B cell (primary cell): Measurements from ENCODE around the gene C16orf54. TPM values are rescaled to one million over a fixed set of nuclear protein-coding genes. Genes with fewer than 3 reads are reported as not detected.
"Not testable (repeated sequence)": the region's sequence is repeated elsewhere in the genome, so short reads cannot be mapped to it uniquely, and the experiment has no call there.

Experiments
- ATAC-seq: fragments of 200-7000 bp; cut with Tn5 transposase; one replicate; pipeline ENCODE4 v1.10.0; 2021; ENCODE audit warnings: low read depth, mild to moderate bottlenecking, moderate number of reproducible peaks, moderate library complexity
- CTCF ChIA-PET: fragments of 350-600 bp; sonication (Branson Sonifier 250); formaldehyde crosslinking; loops from one replicate; lab custom pipeline; 2021; ENCODE audit warnings: antibody characterized with exemption, inconsistent platforms; lab: Charles Lee
- POLR2A ChIA-PET: fragments of 350-600 bp; sonication (Branson Sonifier 250); formaldehyde crosslinking; loops from one replicate; lab custom pipeline; 2021; ENCODE audit warnings: antibody characterized with exemption; lab: Charles Lee
- DNase-seq: peaks from one replicate; pipeline ENCODE4 v3.0.0; 2013
- H2AFZ ChIP-seq: 2 replicates; pipeline ENCODE4 v1.6.1; 2012; ENCODE audit warnings: mild to moderate bottlenecking, low read depth, low read length; ENCODE audit not compliant: insufficient read depth, poor library complexity, severe bottlenecking
- H3K27ac ChIP-seq, 2 donors: 1 replicate in 1 of 2; 2 replicates in 1 of 2; pipeline ENCODE4 v1.5.1; 2012 to 2013; ENCODE audit warnings: low read length in 2 of 2, mild to moderate bottlenecking in 2 of 2, moderate library complexity in 1 of 2
- H3K27me3 ChIP-seq, 4 experiments: fragments of 200-600 bp in 1 of 4; sonication (generic) in 1 of 4; replicated peaks in 1 of 4; 1 replicate in 2 of 4; 2 replicates in 2 of 4; pipeline versions ENCODE4 v1.6.1 to v1.7.0; 2013 to 2016; ENCODE audit warnings: low read length in 3 of 4, mild to moderate bottlenecking in 2 of 4, mixed read lengths in 1 of 4, moderate library complexity in 1 of 4; ENCODE audit not compliant: insufficient read depth in 4 of 4, control insufficient read depth in 3 of 4; ENCODE audit errors: control extremely low read depth in 1 of 4
- H3K36me3 ChIP-seq, 2 experiments: replicated peaks in 1 of 2; 1 replicate in 1 of 2; 2 replicates in 1 of 2; pipeline versions ENCODE4 v1.6.1 to v1.7.1; 2013; ENCODE audit warnings: low read length in 1 of 2; ENCODE audit not compliant: insufficient read depth in 2 of 2, control insufficient read depth in 1 of 2; ENCODE audit errors: control extremely low read depth in 1 of 2, extremely low read depth in 1 of 2
- H3K4me1 ChIP-seq, 2 donors: fragments of 200-600 bp in 1 of 2; sonication (generic) in 1 of 2; 1 replicate in 1 of 2; 2 replicates in 1 of 2; pipeline versions ENCODE4 v1.5.1 to v1.6.1; 2013 to 2017; ENCODE audit warnings: low read length in 2 of 2; ENCODE audit not compliant: control insufficient read depth in 2 of 2, insufficient read depth in 2 of 2
- H3K4me2 ChIP-seq: replicated peaks from 2 replicates; pipeline ENCODE3; 2012; ENCODE audit warnings: mild to moderate bottlenecking, low read depth, low read length; ENCODE audit not compliant: poor library complexity, severe bottlenecking
- H3K4me3 ChIP-seq, 5 experiments: fragments of 200-600 bp in 1 of 5; sonication (generic) in 1 of 5; 1 replicate in 3 of 5; 2 replicates in 2 of 5; pipeline versions ENCODE4 v1.5.1 to v1.7.0; 2011 to 2016; ENCODE audit warnings: low read length in 4 of 5, mild to moderate bottlenecking in 4 of 5, low read depth in 2 of 5, control low read depth in 1 of 5, moderate library complexity in 1 of 5; ENCODE audit not compliant: insufficient read depth in 1 of 5; ENCODE audit errors: control extremely low read depth in 1 of 5, extremely low read depth in 1 of 5
- H3K79me2 ChIP-seq: fragments of 200-600 bp; sonication (generic); one replicate; pipeline ENCODE4 v1.6.0; 2016; ENCODE audit warnings: low read length; ENCODE audit not compliant: control insufficient read depth, insufficient read depth
- H3K9ac ChIP-seq: fragments of 200-600 bp; sonication (generic); 2 replicates; pipeline ENCODE4 v1.6.1; 2017; ENCODE audit warnings: mild to moderate bottlenecking, low read length, moderate library complexity
- H3K9me3 ChIP-seq, 3 donors: one replicate each; pipeline versions ENCODE4 v1.6.1 to v1.7.1; 2013; ENCODE audit warnings: low read length in 2 of 3; ENCODE audit not compliant: control insufficient read depth in 2 of 3, insufficient read depth in 1 of 3; ENCODE audit errors: control extremely low read depth in 1 of 3
- H4K20me1 ChIP-seq: 2 replicates; pipeline ENCODE4 v1.6.0; 2012; ENCODE audit warnings: mild to moderate bottlenecking, low read length; ENCODE audit not compliant: insufficient read depth, control insufficient read depth, poor library complexity, severe bottlenecking
- H3K27ac Mint-ChIP-seq: one replicate; pipeline ENCODE4 v1.8.0; 2021; ENCODE audit warnings: mixed read lengths
- H3K27me3 Mint-ChIP-seq: one replicate; pipeline ENCODE4 v1.8.0; 2021; ENCODE audit warnings: mixed read lengths
- H3K4me1 Mint-ChIP-seq: one replicate; pipeline ENCODE4 v1.8.0; 2021; ENCODE audit warnings: mixed read lengths
- H3K4me3 Mint-ChIP-seq: one replicate; pipeline ENCODE4 v1.8.0; 2021; ENCODE audit warnings: mixed read lengths
- H3K9me3 Mint-ChIP-seq: one replicate; pipeline ENCODE4 v1.8.0; 2022; ENCODE audit warnings: mixed read lengths; ENCODE audit not compliant: insufficient read depth
- EZH2 ChIP-seq: IDR thresholded peaks from 2 replicates; pipeline ENCODE4 v1.6.1; 2012; ENCODE audit warnings: borderline replicate concordance, low read depth, mild to moderate bottlenecking, moderate library complexity, low read length; ENCODE audit not compliant: insufficient read depth, poor library complexity, severe bottlenecking
- WGBS: methylation state at CpG from one replicate; pipeline ENCODE4 v1.1.5; 2013; ENCODE audit warnings: missing lambda C conversion rate; ENCODE audit not compliant: insufficient coverage; 5-methylcytosine and 5-hydroxymethylcytosine counted together
- intact Hi-C: fragments of 100-400 bp; cut with micrococcal nuclease; formaldehyde crosslinking; loops from one replicate; pipeline ENCODE4 v1.10.0; 2022
- polyA plus RNA-seq: library from polyadenylated mRNA; depleted of rRNA; stranded (reverse); fragments of >200 nt; gene quantifications from 2 replicates; pipeline ENCODE4 v1.2.3, GENCODE V29; 2012
- total RNA-seq, 2 donors: library from RNA; stranded (reverse); fragments of 120-200 nt in 1 of 2; gene quantifications; 1 replicate in 1 of 2; 2 replicates in 1 of 2; pipeline versions ENCODE4 v1.2.3 to v1.2.4, GENCODE V29; 2013 to 2022
- TF ChIP-seq, protein P1 (sequence below): fragments of 200-600 bp; IDR thresholded peaks from one replicate; pipeline ENCODE4 v1.8.0; 2022; ENCODE audit warnings: antibody characterized with exemption, mild to moderate bottlenecking

Gene C16orf54
- total and polyA plus RNA-seq, 2 donors (not counting 1 experiment from before 2014, with no cell fraction given), result 44.0 to 68.3 TPM

DNA sequence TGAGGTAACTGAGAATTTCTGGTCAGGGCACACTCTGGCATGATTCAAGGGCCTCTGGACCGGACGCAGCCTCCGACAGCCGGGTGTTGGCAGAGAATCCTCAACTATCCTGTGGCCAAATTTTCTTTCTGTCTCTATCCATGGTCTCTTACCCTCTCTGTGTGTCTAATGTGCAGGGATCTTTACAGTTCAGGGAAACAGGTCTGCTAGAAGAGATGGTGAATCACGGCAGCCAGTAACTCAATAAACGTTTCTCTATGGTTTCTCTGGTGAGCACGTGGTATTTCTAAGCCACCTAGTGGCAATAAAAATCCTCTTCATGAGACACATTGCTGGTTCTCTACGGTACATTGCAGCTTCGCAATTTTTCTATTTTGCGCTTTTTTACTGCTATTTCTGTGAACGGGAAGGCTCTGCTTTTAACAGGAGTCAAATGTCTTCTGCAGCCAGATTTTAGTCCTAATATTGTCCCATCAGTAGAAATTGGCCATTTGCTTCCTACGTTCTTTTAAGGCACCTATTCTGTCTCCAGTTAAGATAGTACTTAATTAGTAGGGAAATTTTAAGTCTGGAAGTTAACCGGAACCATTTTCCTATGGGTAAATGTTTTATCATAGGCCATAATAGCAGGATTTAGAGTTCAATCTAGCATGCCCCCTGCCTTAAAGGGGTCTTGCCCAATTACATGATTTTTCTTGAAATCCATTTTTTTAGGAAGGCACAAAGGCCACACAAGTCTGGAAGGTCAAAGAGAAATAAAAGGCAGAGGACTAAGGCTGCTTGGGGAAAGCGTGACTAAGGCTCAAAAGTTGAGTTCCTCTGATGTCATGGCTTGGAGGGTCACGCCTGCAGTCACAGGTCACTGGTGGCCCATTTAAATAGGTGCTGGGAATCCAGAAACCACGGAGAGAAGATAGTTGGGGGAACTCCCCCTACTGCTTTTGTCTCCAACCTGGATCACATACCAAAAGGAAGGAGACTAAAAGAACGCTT, 35.3 kb downstream of the C16orf54 start:
- Histone ChIP-seq H3K9me3 (no peaks in the 10 kb centered on the region), H3K27me3 (no peaks in the 10 kb centered on the region), H3K4me3 (peak overlapping the region in 1 of 5 experiments; percentile 29), H3K79me2 (no peaks in the 10 kb centered on the region), H3K9ac (no peak overlapping the region), H3K4me1 (peaks cover 19 to 21% of the 10 kb centered on the region in 2 donors), H3K36me3 (no peaks in the 10 kb centered on the region), H4K20me1 (no peaks in the 10 kb centered on the region), H3K27ac (no peak overlapping the region), H3K4me2 (peak overlapping the region; percentile 58), H2AFZ (peak overlapping the region; percentile 67)
- Mint-ChIP-seq H3K27me3 (peaks cover 8% of the 10 kb centered on the region), H3K4me3 (peak overlapping the region; percentile 17), H3K27ac (no peak overlapping the region), H3K4me1 (peaks cover 20% of the 10 kb centered on the region), H3K9me3 (no peaks in the 10 kb centered on the region)
- WGBS, result 30% methylated on average over 11 of the region's 17 CpGs
- intact Hi-C loops, result loop anchor here (1.0 kb wide), 2 partner anchors 10 to 18 kb away; no protein-coding TSS in a partner anchor
- ChIA-PET CTCF (interaction anchor here (0.6 to 4.5 kb wide), 13 partner anchors 10 to 138 kb away, joined by 3 to 60 read pairs (median 5); partner anchors contain the start of genes MVP and PAGR1), POLR2A (no interaction called here)
- DNase-seq, result peak; percentile 77
- ATAC-seq, result peak; percentile 88
- TF ChIP-seq, protein P1, sequence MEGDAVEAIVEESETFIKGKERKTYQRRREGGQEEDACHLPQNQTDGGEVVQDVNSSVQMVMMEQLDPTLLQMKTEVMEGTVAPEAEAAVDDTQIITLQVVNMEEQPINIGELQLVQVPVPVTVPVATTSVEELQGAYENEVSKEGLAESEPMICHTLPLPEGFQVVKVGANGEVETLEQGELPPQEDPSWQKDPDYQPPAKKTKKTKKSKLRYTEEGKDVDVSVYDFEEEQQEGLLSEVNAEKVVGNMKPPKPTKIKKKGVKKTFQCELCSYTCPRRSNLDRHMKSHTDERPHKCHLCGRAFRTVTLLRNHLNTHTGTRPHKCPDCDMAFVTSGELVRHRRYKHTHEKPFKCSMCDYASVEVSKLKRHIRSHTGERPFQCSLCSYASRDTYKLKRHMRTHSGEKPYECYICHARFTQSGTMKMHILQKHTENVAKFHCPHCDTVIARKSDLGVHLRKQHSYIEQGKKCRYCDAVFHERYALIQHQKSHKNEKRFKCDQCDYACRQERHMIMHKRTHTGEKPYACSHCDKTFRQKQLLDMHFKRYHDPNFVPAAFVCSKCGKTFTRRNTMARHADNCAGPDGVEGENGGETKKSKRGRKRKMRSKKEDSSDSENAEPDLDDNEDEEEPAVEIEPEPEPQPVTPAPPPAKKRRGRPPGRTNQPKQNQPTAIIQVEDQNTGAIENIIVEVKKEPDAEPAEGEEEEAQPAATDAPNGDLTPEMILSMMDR, result peak; percentile 76
- no peak for TF ChIP-seq EZH2

DNA sequence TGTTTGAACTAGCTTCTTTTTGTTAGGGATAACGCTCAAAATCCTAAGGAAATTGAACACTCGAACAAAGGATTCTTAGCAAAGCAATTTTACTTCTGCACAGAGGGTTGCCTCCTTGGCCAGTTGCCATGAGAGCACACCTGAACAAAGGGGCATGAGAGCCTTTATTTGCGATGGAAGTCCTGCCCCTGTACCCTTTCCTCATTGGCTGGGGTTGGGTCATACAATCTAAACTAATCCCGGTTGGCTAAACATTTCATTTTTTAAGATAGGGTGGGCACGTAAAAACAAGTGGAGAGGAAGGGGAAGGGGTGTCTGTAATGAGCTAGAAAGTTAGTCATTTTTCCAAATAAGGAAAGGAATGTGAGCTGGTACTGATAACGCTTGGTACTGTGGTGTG, 36.1 kb downstream of the C16orf54 start:
- DNase-seq, H3K27me3 ChIP-seq, H3K27me3 Mint-ChIP-seq, POLR2A ChIA-PET, ATAC-seq, H3K9ac ChIP-seq, H3K36me3 ChIP-seq, H4K20me1 ChIP-seq, H3K27ac ChIP-seq, H3K4me3 Mint-ChIP-seq, H3K4me3 ChIP-seq, H3K79me2 ChIP-seq, H3K9me3 Mint-ChIP-seq, H3K27ac Mint-ChIP-seq, H3K9me3 ChIP-seq, H2AFZ ChIP-seq: not testable (repeated sequence)
- WGBS, result 81% methylated on average over 4 of the region's 6 CpGs
- intact Hi-C loops, result loop anchor here (1.0 kb wide), 2 partner anchors 9 to 17 kb away; no protein-coding TSS in a partner anchor
- H3K4me1 Mint-ChIP-seq, result peaks cover 23% of the 10 kb centered on the region
- H3K4me2 ChIP-seq, result peak overlapping the region; percentile 58
- H3K4me1 ChIP-seq, result peaks cover 19 to 21% of the 10 kb centered on the region in 2 donors
- CTCF ChIA-PET, result interaction anchor here (0.6 to 4.5 kb wide), 10 partner anchors 9 to 138 kb away, joined by 3 to 60 read pairs (median 4); partner anchors contain the start of gene MVP
